ENCODE data around the gene ACACA. TPM values are rescaled to one million over a fixed set of nuclear protein-coding genes. Genes with fewer than 3 reads are reported as not detected.

The ACACA gene
- total RNA-seq, 1 donor = 89.4 TPM

GRCh38 chr17:37106049-37106448, 300.6 kb downstream of the ACACA start:
- no peak for DNase-seq (ENCODE audit: low read depth)
- no peak for TF ChIP-seq CTCF (IDR thresholded peaks at IDR 0.05; ENCODE audit: insufficient read depth, low read depth, low read length)
- no peak overlapping the region for H3K4me3 ChIP-seq (ENCODE audit: low read depth, low read length)

- no peak for TF ChIP-seq CTCF (IDR thresholded peaks at IDR 0.05; ENCODE audit: insufficient read depth, low read depth, low read length)
- H3K4me3 ChIP-seq (ENCODE audit: low read depth, low read length) = no peak overlapping the region
- DNase-seq (ENCODE audit: low read depth) = no peak
Measured at GRCh38 chr17:37103231-37103630, 303.4 kb downstream of the ACACA start.

GRCh38 chr17:37101306-37101705, 305.3 kb downstream of the ACACA start:
- TF ChIP-seq CTCF (IDR thresholded peaks at IDR 0.05; ENCODE audit: insufficient read depth, low read depth, low read length) = no peak
- no peak for DNase-seq (ENCODE audit: low read depth)
- H3K4me3 ChIP-seq (ENCODE audit: low read depth, low read length) = no peak overlapping the region

- DNase-seq (ENCODE audit: low read depth) = no peak
- TF ChIP-seq CTCF (IDR thresholded peaks at IDR 0.05; ENCODE audit: insufficient read depth, low read depth, low read length) = no peak
- H3K4me3 ChIP-seq (ENCODE audit: low read depth, low read length) = no peak overlapping the region
Measured at GRCh38 chr17:37100231-37100630, 306.4 kb downstream of the ACACA start.

GRCh38 chr17:37098910-37099664, 307.5 kb downstream of the ACACA start:
- no peak overlapping the region for H3K4me3 ChIP-seq (ENCODE audit: low read depth, low read length)
- peak; percentile 72 for DNase-seq (ENCODE audit: low read depth)
- no peak for TF ChIP-seq CTCF (IDR thresholded peaks at IDR 0.05; ENCODE audit: insufficient read depth, low read depth, low read length)

- no peak for TF ChIP-seq CTCF (IDR thresholded peaks at IDR 0.05; ENCODE audit: insufficient read depth, low read depth, low read length)
Measured at GRCh38 chr17:37098152-37098551, 308.5 kb downstream of the ACACA start.

GRCh38 chr17:37097154-37097553, 309.5 kb downstream of the ACACA start:
- no peak for TF ChIP-seq CTCF (IDR thresholded peaks at IDR 0.05; ENCODE audit: insufficient read depth, low read depth, low read length)
- no peak for DNase-seq (ENCODE audit: low read depth)

More at GRCh38 chr17:37098152-37098551, 308.5 kb downstream of the ACACA start:
- no peak for DNase-seq (ENCODE audit: low read depth)
- H3K4me3 ChIP-seq (ENCODE audit: low read depth, low read length) = no peak overlapping the region

More at GRCh38 chr17:37097154-37097553, 309.5 kb downstream of the ACACA start:
- no peak overlapping the region for H3K4me3 ChIP-seq (ENCODE audit: low read depth, low read length)

Data from fibroblast of villous mesenchyme (primary cell).